ENCODE results near the gene CLEC18A. TPM values are rescaled to one million over a fixed set of nuclear protein-coding genes. Genes with fewer than 3 reads are reported as not detected.
"Not testable (repeated sequence)": the region's sequence is repeated elsewhere in the genome, so short reads cannot be mapped to it uniquely, and the experiment has no call there.

The CLEC18A gene
- total RNA-seq, 1 donor from 2014 or later, result 0.28 TPM

GRCh38 chr16:69940676-69941075 is 10.5 kb upstream of the CLEC18A start:
- Mint-ChIP-seq H3K36me3 (ENCODE audit: low read depth, unreplicated experiment) (peaks cover 25% of the 10 kb centered on the region), H3K4me3 (ENCODE audit: unreplicated experiment) (no peak overlapping the region), H3K27ac (ENCODE audit: unreplicated experiment) (no peak overlapping the region), H3K9me3 (ENCODE audit: unreplicated experiment) (no peaks in the 10 kb centered on the region), H3K27me3 (ENCODE audit: unreplicated experiment) (peaks cover 5% of the 10 kb centered on the region), H3K4me1 (ENCODE audit: unreplicated experiment) (no peaks in the 10 kb centered on the region)
- no peak for TF ChIP-seq CTCF (IDR thresholded peaks at IDR 0.05; ENCODE audit: unreplicated experiment)
- no peak for DNase-seq (ENCODE audit: low spot score)

GRCh38 chr16:69941251-69942098 is 9.7 kb upstream of the CLEC18A start:
- TF ChIP-seq CTCF (IDR thresholded peaks at IDR 0.05; ENCODE audit: unreplicated experiment), result no peak
- no peak for DNase-seq (ENCODE audit: low spot score)
- Mint-ChIP-seq H3K27me3 (ENCODE audit: unreplicated experiment) (peaks cover 5% of the 10 kb centered on the region), H3K36me3 (ENCODE audit: low read depth, unreplicated experiment) (peaks cover 17% of the 10 kb centered on the region), H3K4me3 (ENCODE audit: unreplicated experiment) (no peak overlapping the region), H3K4me1 (ENCODE audit: unreplicated experiment) (no peaks in the 10 kb centered on the region), H3K27ac (ENCODE audit: unreplicated experiment) (no peak overlapping the region), H3K9me3 (ENCODE audit: unreplicated experiment) (no peaks in the 10 kb centered on the region)

- H3K27me3 Mint-ChIP-seq (ENCODE audit: unreplicated experiment), result peaks cover 5% of the 10 kb centered on the region
- DNase-seq (ENCODE audit: low spot score), result no peak
- TF ChIP-seq CTCF (IDR thresholded peaks at IDR 0.05; ENCODE audit: unreplicated experiment), result no peak
- H3K27ac Mint-ChIP-seq (ENCODE audit: unreplicated experiment), result no peak overlapping the region
- no peaks in the 10 kb centered on the region for H3K9me3 Mint-ChIP-seq (ENCODE audit: unreplicated experiment)
- H3K4me3 Mint-ChIP-seq (ENCODE audit: unreplicated experiment), result no peak overlapping the region
- H3K36me3 Mint-ChIP-seq (ENCODE audit: low read depth, unreplicated experiment), result peaks cover 12% of the 10 kb centered on the region
- no peaks in the 10 kb centered on the region for H3K4me1 Mint-ChIP-seq (ENCODE audit: unreplicated experiment)
Observed at GRCh38 chr16:69942099-69942491, 9.0 kb upstream of the CLEC18A start.

GRCh38 chr16:69942627-69943170 is 8.4 kb upstream of the CLEC18A start:
- H3K4me3 Mint-ChIP-seq (ENCODE audit: unreplicated experiment), result no peak overlapping the region
- H3K9me3 Mint-ChIP-seq (ENCODE audit: unreplicated experiment), result no peaks in the 10 kb centered on the region
- H3K27ac Mint-ChIP-seq (ENCODE audit: unreplicated experiment), result no peak overlapping the region
- no peaks in the 10 kb centered on the region for H3K4me1 Mint-ChIP-seq (ENCODE audit: unreplicated experiment)
- TF ChIP-seq CTCF (IDR thresholded peaks at IDR 0.05; ENCODE audit: unreplicated experiment), result no peak
- no peak for DNase-seq (ENCODE audit: low spot score)
- H3K36me3 Mint-ChIP-seq (ENCODE audit: low read depth, unreplicated experiment), result peaks cover 6% of the 10 kb centered on the region
- peaks cover 3% of the 10 kb centered on the region for H3K27me3 Mint-ChIP-seq (ENCODE audit: unreplicated experiment)

- H3K4me3 Mint-ChIP-seq (ENCODE audit: unreplicated experiment); H3K27me3 Mint-ChIP-seq (ENCODE audit: unreplicated experiment); H3K9me3 Mint-ChIP-seq (ENCODE audit: unreplicated experiment); DNase-seq (ENCODE audit: low spot score); H3K4me1 Mint-ChIP-seq (ENCODE audit: unreplicated experiment); H3K27ac Mint-ChIP-seq (ENCODE audit: unreplicated experiment); H3K36me3 Mint-ChIP-seq (ENCODE audit: low read depth, unreplicated experiment): not testable (repeated sequence)
Observed at GRCh38 chr16:69943241-69944036, 7.7 kb upstream of the CLEC18A start.

GRCh38 chr16:69950411-69950810 is 723 bp upstream of the CLEC18A start:
- not testable (repeated sequence) for H3K4me1 Mint-ChIP-seq (ENCODE audit: unreplicated experiment); H3K36me3 Mint-ChIP-seq (ENCODE audit: low read depth, unreplicated experiment); H3K27me3 Mint-ChIP-seq (ENCODE audit: unreplicated experiment); H3K27ac Mint-ChIP-seq (ENCODE audit: unreplicated experiment); DNase-seq (ENCODE audit: low spot score); H3K9me3 Mint-ChIP-seq (ENCODE audit: unreplicated experiment); H3K4me3 Mint-ChIP-seq (ENCODE audit: unreplicated experiment)

GRCh38 chr16:69951672-69952031 is 518 bp downstream of the CLEC18A start:
- not testable (repeated sequence) for H3K27ac Mint-ChIP-seq (ENCODE audit: unreplicated experiment); DNase-seq (ENCODE audit: low spot score); H3K27me3 Mint-ChIP-seq (ENCODE audit: unreplicated experiment); H3K36me3 Mint-ChIP-seq (ENCODE audit: low read depth, unreplicated experiment); H3K9me3 Mint-ChIP-seq (ENCODE audit: unreplicated experiment); H3K4me3 Mint-ChIP-seq (ENCODE audit: unreplicated experiment); H3K4me1 Mint-ChIP-seq (ENCODE audit: unreplicated experiment)

GRCh38 chr16:69952116-69952515 is 982 bp downstream of the CLEC18A start:
- not testable (repeated sequence) for H3K27me3 Mint-ChIP-seq (ENCODE audit: unreplicated experiment); H3K9me3 Mint-ChIP-seq (ENCODE audit: unreplicated experiment); H3K27ac Mint-ChIP-seq (ENCODE audit: unreplicated experiment); H3K36me3 Mint-ChIP-seq (ENCODE audit: low read depth, unreplicated experiment); H3K4me1 Mint-ChIP-seq (ENCODE audit: unreplicated experiment); DNase-seq (ENCODE audit: low spot score); H3K4me3 Mint-ChIP-seq (ENCODE audit: unreplicated experiment)

All from endothelial cell (in vitro differentiated cells).